ENCODE measurements around the gene FNBP1L.
"Not testable (repeated sequence)": the region's sequence is repeated elsewhere in the genome, so short reads cannot be mapped to it uniquely, and the experiment has no call there.

FNBP1L gene

DNA sequence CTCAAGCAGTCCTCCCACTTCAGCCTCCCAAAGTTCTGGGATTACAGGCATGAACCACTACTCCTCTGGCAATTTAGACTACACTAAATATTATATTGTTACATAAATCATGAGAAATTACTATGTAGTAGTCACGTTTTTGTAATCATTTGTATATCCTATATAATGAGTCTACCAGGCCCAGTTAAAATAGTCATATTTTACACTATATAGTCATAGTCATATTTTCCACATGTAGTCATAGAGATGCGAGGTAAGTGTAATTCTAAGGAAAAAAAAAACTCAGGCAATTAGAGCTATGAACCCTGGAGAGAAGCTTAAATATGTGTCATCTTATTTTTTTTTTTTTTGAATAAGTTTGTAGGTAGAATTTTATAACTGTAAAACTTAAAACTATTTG lies 90.0 kb downstream of the FNBP1L start:
- no peak for DNase-seq

GRCh38 chr1:93541045-93541444 lies 93.1 kb downstream of the FNBP1L start:
- DNase-seq = no peak

DNA sequence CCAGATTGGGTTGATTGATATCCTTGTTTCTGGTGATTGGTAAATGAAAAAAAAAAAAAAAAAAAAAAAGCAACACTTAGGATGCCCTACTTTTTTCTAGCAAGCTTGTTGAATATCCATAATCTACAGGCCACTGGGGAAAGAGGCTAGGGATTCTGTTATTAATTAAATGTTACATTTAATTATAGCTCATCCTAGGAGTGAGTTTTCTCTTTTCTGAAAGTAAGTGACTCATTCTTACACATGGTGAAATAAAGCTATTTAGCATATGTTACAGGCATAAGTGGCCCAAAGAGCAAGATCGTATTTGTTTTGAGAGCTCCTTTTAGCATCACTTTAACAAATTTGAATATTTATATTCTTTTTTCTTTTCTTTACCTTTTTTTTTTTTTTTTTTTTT lies 94.5 kb downstream of the FNBP1L start:
- no peak for DNase-seq

DNA sequence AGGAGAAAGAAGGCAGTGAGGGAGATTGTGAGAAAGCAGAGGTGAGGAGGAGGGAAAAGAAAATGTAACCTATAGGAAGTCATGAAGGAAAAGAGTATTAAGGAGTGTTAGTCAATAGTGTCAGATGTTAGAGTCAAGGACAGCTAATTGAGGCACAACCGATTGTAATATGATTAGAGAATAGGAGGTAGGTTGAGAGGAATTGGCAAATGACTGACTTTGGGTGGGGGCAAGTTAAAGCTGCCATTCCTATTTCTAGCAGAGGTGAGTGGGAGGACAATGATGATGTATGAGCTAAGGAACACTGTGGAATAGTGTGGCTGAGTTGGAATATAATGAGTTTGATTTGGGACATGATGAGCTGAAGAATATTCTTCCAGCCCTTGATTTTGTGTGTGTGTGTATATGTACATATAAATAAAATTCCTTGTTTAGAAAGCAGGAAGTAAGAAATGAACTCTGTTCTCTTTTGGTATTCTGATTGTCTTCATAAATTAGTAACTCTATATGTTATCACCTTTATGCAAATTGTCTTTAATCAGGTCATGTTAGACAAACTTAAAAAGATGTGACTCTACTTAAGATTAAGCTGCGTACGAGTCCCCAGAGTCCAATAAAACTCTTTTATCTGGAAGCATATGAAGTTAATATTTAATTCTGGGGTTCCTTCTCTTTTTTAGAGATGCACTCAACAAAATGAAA lies 98.4 kb downstream of the FNBP1L start:
- no peak for DNase-seq

DNA sequence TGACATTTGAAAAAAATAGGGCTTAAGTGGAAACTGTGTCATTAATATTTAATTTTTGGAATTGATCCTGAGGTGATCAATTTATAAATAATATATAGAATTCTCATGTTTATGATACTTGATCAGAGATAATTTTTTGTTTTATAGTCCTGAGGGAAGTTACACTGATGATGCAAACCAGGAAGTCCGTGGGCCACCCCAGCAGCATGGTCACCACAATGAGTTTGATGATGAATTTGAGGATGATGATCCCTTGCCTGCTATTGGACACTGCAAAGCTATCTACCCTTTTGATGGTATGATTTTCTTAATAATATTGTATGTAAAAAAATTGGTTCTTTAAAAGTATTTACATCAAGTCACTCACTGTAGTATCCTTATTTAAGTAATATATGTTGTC lies 101.2 kb downstream of the FNBP1L start:
- DNase-seq = no peak

- no peak for DNase-seq
These were observed 101.9 kb downstream of the FNBP1L start for GRCh38 chr1:93549811-93550210.

DNA sequence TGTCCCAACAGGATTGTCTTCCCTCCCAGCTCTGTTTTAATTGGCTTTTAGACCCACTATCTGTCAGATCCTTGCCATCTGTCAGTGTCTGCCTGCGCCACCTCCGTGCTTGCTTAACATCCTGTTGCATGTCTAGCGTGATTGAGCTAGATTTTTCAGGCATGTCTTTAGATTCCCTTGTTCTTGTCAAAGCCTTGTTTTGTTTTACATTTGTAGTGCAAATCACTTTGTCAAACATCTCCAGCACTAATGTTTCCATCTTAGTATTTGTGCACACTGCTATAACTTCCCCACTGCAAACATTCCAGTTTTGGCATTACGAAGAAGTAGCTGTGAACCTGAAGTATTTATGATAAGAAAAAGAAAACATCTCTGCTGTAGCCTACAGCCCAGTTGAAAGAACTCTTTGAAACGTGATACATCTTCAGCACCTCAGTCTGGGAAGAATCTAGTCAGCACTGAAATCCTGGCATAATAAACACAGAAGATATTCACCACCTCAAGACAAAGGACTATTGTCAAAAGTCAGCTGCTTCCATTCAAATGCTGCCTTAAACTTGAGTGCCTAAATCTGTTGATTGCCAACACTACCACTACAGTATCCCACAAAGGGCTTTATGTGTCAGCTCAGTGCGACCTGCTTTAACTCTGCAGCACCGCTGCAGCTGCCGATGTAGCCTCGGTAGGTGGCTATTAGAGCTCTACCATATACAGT lies 105.0 kb downstream of the FNBP1L start:
- DNase-seq = no peak

DNA sequence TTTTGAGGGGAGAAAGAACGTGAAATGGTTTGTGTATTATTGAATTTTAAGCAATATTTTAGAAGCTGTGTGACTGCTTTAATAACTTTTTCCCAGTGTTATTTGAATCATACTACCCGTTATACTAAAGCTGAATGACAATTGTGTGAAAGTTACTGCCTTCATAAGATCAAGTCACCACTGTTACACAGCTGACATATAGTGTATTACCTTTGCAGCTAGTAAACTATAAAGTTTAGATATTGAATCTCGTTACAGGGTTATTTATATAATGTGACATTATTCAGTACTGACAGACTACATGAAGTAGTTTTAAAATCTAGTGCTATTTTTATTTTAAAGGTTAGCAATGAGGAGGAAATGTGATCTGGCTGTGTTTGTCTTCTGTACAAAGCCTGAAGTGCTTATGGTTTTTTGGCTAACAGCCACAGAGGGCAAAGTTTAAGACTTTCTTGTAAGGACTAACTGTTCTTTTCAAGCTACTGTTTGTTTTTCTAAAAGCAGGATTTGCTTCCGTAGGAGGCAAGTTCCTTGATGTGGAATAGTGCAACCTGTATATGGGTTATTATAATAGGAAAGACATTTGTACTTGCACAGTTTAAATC lies 106.1 kb downstream of the FNBP1L start:
- DNase-seq = not testable (repeated sequence)

DNA sequence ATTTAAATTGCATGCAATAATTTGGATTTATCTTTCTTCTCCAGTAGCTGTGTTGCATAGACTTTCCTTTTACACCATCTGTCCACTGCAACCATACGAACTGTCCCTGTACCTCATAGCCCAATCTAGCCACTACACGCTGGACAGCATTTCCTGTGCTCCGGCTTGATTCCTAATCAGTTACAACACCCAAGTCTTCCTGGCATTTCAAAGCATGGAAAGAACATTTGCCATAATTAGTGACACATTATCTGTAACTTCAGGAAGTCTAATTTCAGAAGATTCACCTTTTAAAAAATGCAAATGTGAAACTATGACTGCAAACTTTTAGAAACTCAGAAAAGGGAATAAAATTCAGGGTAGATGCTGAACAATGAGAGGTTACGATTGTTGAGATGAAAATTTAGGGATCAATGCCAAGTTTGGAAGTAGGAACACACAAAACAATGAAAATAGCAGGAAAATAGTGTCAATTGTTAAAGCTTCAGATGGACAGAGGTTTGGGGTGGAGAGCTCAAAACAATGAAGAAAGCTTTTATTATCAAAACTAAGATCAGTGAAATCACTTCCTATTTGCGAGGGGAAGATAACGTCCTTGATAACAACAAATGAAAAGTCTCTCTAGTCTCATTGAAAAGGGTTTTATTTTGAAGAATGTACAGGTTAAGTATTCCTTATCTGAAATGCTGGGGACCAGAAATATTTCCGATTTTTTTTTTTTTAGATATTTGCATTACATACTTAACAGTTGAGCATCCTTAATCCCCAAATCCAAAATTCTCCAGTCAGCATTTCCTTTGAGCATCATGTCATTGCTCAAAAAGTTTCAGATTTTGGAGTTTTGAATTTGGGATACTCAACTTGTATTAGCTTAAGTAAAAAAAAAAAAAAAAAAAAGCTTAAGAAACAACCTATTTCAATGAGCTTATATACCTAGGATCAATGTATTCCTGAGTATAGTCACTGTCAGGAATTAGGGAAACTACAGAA lies 107.3 kb downstream of the FNBP1L start:
- no peak for DNase-seq

GRCh38 chr1:93556291-93556690 lies 108.4 kb downstream of the FNBP1L start:
- no peak for DNase-seq

GRCh38 chr1:93559045-93559444 lies 111.1 kb downstream of the FNBP1L start:
- no peak for DNase-seq

- DNase-seq = no peak
These were observed 111.8 kb downstream of the FNBP1L start for GRCh38 chr1:93559695-93560094.

DNA sequence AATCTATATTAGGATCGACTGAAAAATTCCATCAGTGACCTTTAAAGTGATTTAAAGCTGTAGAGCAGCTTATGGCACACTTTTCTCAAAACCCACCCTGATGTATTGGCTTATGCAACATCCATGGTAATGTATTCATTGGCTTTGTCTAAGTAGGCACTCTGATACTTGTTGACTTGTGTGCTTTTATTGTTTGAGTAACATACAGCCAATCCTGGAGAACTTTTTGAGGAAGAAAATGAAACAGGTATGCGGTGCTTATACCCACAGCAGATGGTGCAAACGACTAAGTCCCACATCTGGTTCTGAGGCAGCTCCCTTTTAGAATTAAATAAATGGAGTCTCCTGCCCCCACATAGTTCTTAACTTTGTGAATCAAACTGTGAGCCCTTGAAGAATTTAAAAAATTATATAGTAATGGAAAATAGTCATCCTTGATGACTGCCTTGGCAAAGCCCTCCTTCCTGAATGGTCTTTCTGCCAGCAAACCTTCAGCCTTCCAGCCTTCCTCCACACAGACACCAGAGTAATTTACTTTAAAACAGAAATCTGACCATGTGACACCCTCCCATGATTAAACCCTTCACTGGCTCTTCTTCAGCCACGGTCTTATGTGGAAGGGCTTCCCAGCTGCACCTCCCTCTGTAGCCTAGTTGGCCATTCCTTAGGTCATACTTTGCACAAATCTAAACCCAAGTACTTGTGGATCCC lies 117.7 kb downstream of the FNBP1L start:
- DNase-seq = no peak

GRCh38 chr1:93566227-93566626 lies 118.3 kb downstream of the FNBP1L start:
- DNase-seq = no peak

- DNase-seq = no peak
These were observed 119.5 kb downstream of the FNBP1L start for GRCh38 chr1:93567255-93567918.

- no peak for DNase-seq
These were observed 121.6 kb downstream of the FNBP1L start for GRCh38 chr1:93569489-93569888.

GRCh38 chr1:93571623-93572310 lies 123.8 kb downstream of the FNBP1L start:
- DNase-seq = no peak

DNA sequence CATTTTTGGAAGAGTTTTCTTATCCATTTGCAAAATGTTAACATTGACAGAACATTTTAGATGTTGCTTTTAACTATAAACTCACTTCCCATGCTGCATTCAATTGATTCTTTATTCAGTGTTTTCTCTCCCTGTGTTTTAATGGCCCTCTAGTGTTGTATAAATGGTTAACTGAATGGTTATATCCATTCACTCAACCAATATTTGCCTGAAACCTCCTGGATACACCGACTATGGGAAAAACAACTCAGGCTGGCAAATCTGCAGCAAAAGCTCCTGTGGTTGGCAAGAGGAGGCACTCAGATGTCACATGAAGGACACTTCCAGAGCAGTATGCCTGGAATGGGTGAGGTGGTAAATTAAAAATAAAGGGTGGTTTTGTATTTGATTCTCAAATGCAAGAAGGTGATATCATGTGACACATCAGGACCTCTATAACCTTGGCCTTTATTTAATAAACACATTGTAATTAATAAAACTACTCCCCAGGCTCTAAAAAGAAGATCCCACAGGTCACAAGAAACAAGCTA lies 126.1 kb downstream of the FNBP1L start:
- no peak for DNase-seq

DNA sequence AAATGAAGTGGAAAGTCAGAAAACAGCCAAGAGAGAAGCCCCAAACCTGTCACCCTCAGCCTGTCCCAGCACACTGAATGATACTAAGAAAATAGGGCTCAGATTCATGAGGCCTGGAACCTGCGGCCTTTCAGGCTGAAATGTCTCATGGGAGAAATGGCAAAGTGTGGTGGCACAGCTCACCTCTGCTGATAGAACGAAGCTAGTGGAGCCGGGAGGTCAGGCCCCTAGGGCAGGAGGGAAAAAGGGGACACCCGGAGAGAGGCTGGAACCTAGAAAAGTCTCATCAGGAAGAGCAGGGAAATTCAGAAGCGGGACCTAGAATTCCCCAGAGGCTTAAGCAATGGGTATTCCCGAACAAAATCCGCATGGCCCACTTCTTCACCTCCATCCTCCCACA lies 126.6 kb downstream of the FNBP1L start:
- no peak for DNase-seq

GRCh38 chr1:93574991-93575390 lies 127.1 kb downstream of the FNBP1L start:
- DNase-seq = no peak

Measured in retina (tissue), 1 donor.